ENCODE measurements around the gene SSBP3. TPM values are rescaled to one million over a fixed set of nuclear protein-coding genes. Genes with fewer than 3 reads are reported as not detected.

The SSBP3 gene
- total and polyA plus RNA-seq, 9 of the 15 experiments (the other 6 are each of a cell fraction or from before 2014, with no cell fraction given): 8.7 to 108 (median 33.8) TPM

DNA sequence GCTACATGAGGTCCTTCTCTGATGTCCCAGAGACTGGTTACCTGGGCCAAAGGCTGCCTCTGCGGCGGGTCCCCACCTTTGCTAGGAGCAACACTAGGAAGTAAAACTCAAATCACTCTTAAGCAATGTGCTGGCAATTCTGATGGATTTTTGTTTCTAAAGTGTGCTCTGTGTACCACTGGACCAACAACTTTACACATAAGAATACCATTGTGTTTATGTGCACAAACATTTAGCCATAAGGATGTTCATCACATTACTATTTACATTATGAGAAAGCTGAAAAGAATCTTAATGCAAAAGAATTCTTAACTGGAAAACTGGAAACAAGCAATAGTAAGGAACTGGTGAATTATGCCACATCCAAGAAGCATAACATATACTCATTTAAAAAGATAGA, 38.6 kb downstream of the SSBP3 start:
- Histone ChIP-seq H3K9ac (ENCODE audit: insufficient read depth in 1 of 2, low read depth in 2 of 2, low read length in 2 of 2) (no peak overlapping the region; a peak in 1 of 4 replicates), H3K79me2 (ENCODE audit: control insufficient read depth, insufficient read depth, low read length) (peaks cover 78% of the 10 kb centered on the region), H3K9me3 (replicated peaks; ENCODE audit: control insufficient read depth, insufficient read depth, low read depth, low read length) (no peaks in the 10 kb centered on the region), H3K4me2 (ENCODE audit: insufficient read depth, low read length) (no peak overlapping the region), H2AFZ (ENCODE audit: low read depth, low read length) (no peak overlapping the region), H3K27me3 (ENCODE audit: control insufficient read depth in 2 of 2, insufficient read depth in 2 of 2, low read length in 2 of 2) (no peaks in the 10 kb centered on the region), H3K4me3 (no peak overlapping the region), H4K20me1 (replicated peaks; ENCODE audit: control insufficient read depth, insufficient read depth, low read length) (peaks cover 50% of the 10 kb centered on the region), H3K27ac (ENCODE audit: extremely low read depth, low read depth, low read length) (no peak overlapping the region), H3K36me3 (ENCODE audit: control insufficient read depth, insufficient read depth, low read length) (peaks cover 41% of the 10 kb centered on the region), H3K4me1 (replicated peaks in 1 of 2; ENCODE audit: control insufficient read depth in 2 of 2, insufficient read depth in 2 of 2, low read length in 2 of 2) (peaks cover 15 to 30% of the 10 kb centered on the region in 2 experiments; a peak in 3 of 5 replicates), H3K9me1 (ENCODE audit: control insufficient read depth, insufficient read depth, low read length) (peaks cover 14% of the 10 kb centered on the region)
- TF ChIP-seq MCM3 (IDR thresholded peaks at IDR 0.05) (no peak), CBFA2T2 (conservative IDR thresholded peaks at IDR 0.05) (no peak), POLR2A (conservative IDR thresholded peaks at IDR 0.05) (no peak), ATF6 (CRISPR knock-in tag; IDR thresholded peaks at IDR 0.05) (no peak), SMC3 (conservative IDR thresholded peaks at IDR 0.05; ENCODE audit: insufficient read depth, low read depth, low read length) (no peak), PTTG1 (tag; IDR thresholded peaks at IDR 0.05; ENCODE audit: low read depth) (no peak), RBM17 (IDR thresholded peaks at IDR 0.05; ENCODE audit: borderline replicate concordance, low read depth, low read length) (no peak), ESRRA (IDR thresholded peaks at IDR 0.05; ENCODE audit: borderline replicate concordance, low read depth) (no peak), ZNF512 (tag; IDR thresholded peaks at IDR 0.05) (no peak), TRIM28 (IDR thresholded peaks at IDR 0.05) (no peak), FOXJ3 (CRISPR knock-in tag; IDR thresholded peaks at IDR 0.05) (no peak), HIVEP1 (CRISPR knock-in tag; IDR thresholded peaks at IDR 0.05) (no peak), EHMT2 (IDR thresholded peaks at IDR 0.05) (no peak), BACH1 (tag; IDR thresholded peaks at IDR 0.05) (no peak), MAZ (CRISPR knock-in tag; conservative IDR thresholded peaks at IDR 0.05 in 1 of 2, IDR thresholded peaks at IDR 0.05 in 1 of 2) (no peak), KLF13 (tag; IDR thresholded peaks at IDR 0.05; ENCODE audit: borderline replicate concordance, low read depth) (no peak), SIN3A (IDR thresholded peaks at IDR 0.05; ENCODE audit: borderline replicate concordance in 2 of 2, control insufficient read depth in 1 of 2, low read depth in 2 of 2, low read length in 2 of 2) (no peak), PHTF2 (CRISPR knock-in tag; IDR thresholded peaks at IDR 0.05) (no peak)
- TF ChIP-seq, protein P1, sequence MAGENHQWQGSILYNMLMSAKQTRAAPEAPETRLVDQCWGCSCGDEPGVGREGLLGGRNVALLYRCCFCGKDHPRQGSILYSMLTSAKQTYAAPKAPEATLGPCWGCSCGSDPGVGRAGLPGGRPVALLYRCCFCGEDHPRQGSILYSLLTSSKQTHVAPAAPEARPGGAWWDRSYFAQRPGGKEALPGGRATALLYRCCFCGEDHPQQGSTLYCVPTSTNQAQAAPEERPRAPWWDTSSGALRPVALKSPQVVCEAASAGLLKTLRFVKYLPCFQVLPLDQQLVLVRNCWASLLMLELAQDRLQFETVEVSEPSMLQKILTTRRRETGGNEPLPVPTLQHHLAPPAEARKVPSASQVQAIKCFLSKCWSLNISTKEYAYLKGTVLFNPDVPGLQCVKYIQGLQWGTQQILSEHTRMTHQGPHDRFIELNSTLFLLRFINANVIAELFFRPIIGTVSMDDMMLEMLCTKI (IDR thresholded peaks at IDR 0.05; ENCODE audit: partially characterized antibody): no peak
- 97% methylated on average over 2 of the region's 2 CpGs for WGBS (ENCODE audit: insufficient coverage, low coverage, missing lambda C conversion rate)
- POLR2A ChIA-PET: interaction anchor here (0.6 to 3.9 kb wide), 5 partner anchors 9 to 377 kb away, joined by 3 to 16 read pairs (median 3); no protein-coding TSS in a partner anchor
- DNase-seq (ENCODE audit: extremely low read depth in 1 of 4, low spot score in 3 of 4) (no peak), FAIRE-seq (no peak), ATAC-seq (no peak)
- no TSS peak for BruUV-seq (replicated peaks)
- in situ Hi-C loops (cut with MboI) (no loop called here), intact Hi-C loops (cut with micrococcal nuclease) (no loop called here)
- CTCF ChIA-PET (ENCODE audit: low intra/inter-chr PET ratio): no interaction called here
